GM19328 (cell line): Measurements from ENCODE around the gene ZNF81.
"Not testable (repeated sequence)": the region's sequence is repeated elsewhere in the genome, so short reads cannot be mapped to it uniquely, and the experiment has no call there.

Source experiments
- ATAC-seq: cut with Tn5 transposase; IDR thresholded peaks from one replicate; pipeline ENCODE4 v1.9.1; 2021; ENCODE audit warnings: mild to moderate bottlenecking, moderate library complexity; ENCODE audit not compliant: unreplicated experiment

Gene ZNF81

GRCh38 chrX:47843363-47843762 lies 6.7 kb downstream of the ZNF81 start:
- ATAC-seq: no peak

DNA sequence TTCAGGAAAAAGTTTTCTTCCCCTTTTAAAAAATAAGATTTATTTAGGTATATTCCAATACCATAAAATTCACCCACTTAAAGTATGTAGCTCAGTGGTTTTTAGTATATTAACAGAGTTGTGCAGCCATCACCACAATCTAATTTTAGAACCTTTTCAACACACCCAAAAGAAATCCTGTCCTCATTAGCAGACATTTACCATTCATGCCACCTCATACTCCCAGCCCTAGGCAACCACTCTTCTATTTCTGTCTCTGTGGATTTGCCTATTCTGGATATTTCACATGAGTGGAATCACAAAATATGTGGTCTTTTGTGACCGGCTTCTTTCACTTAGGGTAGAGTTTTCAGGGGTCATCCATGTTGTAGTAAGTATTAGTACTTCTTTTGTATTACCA lies 7.4 kb downstream of the ZNF81 start:
- no peak for ATAC-seq

DNA sequence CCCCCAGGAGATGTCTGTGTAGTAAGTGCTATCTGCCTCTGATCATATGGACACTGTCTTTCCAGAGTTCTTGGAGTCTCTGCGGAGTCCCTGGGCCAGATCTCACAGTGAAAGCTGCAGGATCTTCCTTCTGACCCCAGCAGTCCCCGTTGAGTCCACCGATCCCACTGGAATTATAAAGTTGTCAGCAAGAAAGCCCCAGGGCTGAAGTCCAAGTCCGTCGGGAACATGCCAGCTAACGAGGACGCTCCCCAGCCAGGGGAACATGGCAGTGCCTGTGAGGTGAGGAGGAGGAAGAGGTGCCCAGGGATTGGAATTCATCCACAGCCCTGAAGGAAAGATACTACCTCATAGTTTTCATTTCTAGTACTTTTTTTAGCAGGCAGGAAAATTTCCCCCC lies 9.3 kb downstream of the ZNF81 start:
- ATAC-seq: no peak

- no peak for ATAC-seq
Measured at GRCh38 chrX:47849778-47850177, 13.1 kb downstream of the ZNF81 start.

- not testable (repeated sequence) for ATAC-seq
Measured at GRCh38 chrX:47850389-47850788, 13.7 kb downstream of the ZNF81 start.

DNA sequence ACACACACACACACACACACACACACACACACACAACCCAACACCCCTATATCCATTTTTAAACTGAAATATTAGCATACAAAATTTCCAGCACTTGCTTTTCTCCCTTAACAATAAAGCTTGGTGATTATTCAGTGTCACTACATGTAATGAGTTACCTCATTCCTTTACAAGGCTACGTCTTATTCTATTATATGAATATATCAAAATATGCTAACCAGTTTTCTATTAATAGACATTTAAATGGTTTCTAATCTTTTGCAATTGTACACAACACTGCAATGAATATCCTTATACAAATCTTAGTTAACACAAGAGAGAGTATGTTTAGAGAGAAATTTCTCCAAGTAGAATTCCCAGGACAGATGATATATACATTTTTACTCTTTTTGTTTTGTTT lies 14.2 kb downstream of the ZNF81 start:
- no peak for ATAC-seq

- ATAC-seq: no peak
Measured at GRCh38 chrX:47854474-47854873, 17.8 kb downstream of the ZNF81 start.

- ATAC-seq: no peak
Measured at GRCh38 chrX:47859686-47860085, 23.0 kb downstream of the ZNF81 start.

GRCh38 chrX:47862680-47863079 lies 26.0 kb downstream of the ZNF81 start:
- ATAC-seq: no peak

- no peak for ATAC-seq
Measured at GRCh38 chrX:47863187-47863586, 26.5 kb downstream of the ZNF81 start.

- no peak for ATAC-seq
Measured at GRCh38 chrX:47864300-47864699, 27.6 kb downstream of the ZNF81 start.

DNA sequence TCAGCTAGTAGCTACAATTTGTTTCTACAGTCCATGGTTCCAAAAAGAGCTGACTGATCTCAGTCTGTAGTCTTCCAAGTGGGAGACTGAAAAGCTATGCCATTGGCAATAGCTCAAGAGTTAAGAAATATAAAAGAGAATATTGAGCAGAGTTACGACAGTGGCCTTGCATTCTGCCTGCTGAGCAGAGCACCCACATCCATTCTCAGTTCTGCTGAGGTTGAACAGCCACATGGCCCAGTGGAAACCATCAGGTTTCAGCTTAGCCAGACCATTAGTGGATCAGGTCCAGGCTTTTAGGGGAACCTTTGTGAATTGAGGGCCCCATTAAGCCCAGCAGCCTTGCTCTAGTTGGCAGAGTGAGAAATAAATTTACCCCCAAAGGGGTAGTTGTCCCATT lies 28.1 kb downstream of the ZNF81 start:
- no peak for ATAC-seq

DNA sequence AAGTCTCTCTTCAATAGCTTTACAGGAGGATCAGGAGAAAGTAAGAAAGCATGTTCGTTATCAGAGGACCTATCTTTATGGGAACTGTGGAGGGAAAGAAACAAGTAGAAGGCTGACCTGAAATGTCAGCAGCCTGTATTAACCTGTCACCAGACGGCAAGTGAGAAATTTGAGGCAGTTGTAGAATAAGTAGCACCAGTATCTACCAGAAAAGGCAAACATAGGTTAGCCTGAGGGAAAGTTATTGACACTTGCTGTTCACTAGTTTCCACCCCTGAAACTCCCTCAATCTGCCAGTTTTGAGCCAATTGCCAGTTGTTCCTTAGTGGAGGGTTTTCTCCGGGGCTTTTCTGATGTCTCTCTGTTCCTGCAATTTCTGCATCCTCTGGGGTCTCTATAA lies 36.4 kb downstream of the ZNF81 start:
- ATAC-seq: no peak

DNA sequence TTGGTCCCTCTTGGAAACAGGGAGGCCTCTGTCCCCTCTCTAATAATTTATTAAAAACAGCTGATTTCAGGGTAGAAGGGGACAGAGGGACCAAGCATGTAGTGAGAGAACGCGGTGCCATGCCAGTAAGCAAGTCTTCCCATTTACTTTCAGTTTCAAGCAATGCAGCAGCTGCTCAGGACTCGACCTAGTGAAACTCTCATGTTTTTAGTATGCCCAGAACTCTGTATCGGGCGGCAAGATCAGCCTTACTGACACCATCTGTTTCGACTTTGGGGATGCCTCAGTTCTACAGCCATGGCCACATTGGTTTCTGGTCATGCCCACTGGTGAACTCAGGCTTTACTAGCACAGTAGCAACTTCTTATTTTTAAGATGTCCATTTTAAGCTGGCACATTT lies 40.6 kb downstream of the ZNF81 start:
- no peak for ATAC-seq

DNA sequence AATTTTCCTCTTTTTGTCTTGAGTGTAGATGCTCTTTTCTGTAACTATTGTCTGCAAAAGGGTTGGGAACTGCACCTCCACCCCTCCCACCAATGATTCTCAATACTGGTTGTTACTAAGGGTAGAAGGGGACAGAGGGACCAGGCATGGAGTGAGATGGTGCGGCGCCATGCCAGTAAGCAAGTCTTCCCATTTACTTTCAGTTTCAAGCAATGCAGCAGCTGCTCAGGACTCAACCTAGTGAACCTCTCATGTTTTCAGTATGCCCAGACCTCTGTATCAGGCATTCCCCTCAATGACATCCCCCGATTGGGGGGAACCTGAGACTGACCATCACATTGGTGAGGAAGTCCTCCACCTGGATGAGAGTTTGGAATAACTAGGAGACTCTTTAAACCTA lies 41.5 kb downstream of the ZNF81 start:
- no peak for ATAC-seq

DNA sequence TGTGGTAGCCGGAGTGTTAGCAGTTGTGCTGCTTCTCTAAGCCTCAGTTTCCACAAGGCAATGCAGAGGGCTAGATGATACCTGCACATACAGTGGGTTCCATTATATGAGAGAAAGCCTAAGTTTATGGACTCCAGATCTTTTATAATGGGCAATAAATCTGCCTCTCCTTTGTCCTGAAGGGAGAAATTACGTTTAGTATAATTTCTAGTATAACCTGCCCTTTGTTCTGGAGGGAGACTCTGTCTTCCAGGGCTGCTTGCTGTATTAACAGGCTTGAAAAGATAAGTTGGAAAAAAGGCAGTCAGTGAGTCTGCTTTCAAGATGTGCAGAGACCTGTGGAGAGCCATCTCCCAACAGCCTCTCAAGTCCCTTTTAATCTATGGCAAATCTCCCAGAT lies 42.8 kb downstream of the ZNF81 start:
- ATAC-seq: no peak

DNA sequence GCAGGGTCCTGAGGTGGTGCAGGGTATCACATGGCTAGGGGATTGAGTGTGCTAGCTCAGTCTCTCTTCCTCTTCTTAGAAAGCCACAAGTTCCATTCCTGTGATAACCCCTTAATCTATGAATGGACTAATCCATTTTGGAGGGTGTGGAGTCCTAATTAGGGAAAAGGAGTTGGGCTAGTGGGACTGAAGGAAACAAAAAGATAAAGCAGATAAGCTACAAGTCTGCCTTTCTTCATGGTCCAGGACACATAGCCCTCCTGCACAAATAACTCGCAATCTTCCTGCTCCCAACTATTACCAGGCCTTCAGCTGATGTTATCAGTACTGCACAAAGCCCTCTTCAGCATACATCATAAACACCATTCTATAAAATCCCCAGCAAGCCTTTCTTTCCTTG lies 44.2 kb downstream of the ZNF81 start:
- ATAC-seq: no peak

DNA sequence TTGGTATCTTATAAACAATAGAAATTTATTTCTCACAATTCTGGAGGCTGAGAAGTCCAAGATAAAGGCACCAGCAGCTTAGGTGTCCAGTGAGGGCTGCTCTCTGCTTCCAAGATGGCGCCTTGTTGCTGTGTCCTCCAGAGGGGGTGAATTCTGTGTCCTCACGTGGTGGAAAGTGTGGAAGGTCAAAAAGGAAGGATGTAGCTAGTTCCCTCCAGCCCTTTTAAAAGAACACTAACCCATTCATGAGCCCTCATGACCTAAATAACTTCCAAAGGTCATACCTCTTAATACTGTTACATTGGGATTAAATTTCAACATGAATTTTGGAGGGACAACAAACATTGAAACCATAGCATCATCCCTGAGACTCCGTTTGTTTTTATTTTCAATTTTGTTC lies 48.8 kb downstream of the ZNF81 start:
- no peak for ATAC-seq

DNA sequence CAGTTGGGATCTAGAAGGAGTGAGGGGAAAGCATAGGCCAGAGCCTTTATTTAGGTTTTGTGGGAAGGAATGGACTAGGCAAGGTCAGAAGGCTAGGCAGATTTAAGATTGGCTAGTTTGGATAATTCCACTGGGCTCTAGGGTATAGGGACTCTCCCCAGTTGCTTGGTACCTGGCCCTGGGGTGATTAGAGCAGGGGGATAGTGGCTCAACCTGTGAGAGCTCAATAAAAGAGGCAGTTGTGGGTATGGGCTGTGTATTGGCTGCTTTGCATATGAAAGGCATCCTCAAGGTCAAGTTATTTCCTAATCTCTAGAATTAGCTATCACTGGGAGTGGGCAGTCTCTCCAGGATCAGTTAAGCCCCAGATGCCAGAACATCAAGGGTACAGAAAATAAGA lies 61.3 kb downstream of the ZNF81 start:
- ATAC-seq: no peak

DNA sequence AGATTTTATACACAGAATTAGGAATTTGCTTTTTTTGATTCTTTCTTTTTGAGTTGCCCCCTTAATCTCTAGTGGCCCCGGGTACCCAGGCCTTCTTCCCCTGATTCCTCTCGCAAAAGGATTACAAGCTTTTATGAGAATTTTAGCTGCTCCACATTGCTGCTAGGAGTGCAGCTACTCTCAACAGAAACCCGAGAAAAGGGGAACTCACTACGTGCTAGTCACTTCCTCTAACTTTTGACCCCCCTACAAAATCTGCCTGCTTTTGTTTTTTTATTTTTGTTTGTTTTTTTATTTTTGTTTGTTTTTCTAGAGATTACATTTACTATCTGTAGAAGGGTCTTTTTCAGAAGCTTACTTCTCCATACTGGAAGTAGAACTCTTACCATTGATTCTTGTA lies 64.1 kb downstream of the ZNF81 start:
- ATAC-seq: no peak

- no peak for ATAC-seq
Measured at GRCh38 chrX:47902161-47902560, 65.5 kb downstream of the ZNF81 start.

GRCh38 chrX:47915886-47916493 lies 79.3 kb downstream of the ZNF81 start:
- ATAC-seq: no peak

- ATAC-seq: no peak
Measured at GRCh38 chrX:47918274-47918673, 81.6 kb downstream of the ZNF81 start.

GRCh38 chrX:47927212-47927611 lies 90.5 kb downstream of the ZNF81 start:
- ATAC-seq: no peak
